ENCODE results near the gene IGF2R.
"Not testable (repeated sequence)": the region's sequence is repeated elsewhere in the genome, so short reads cannot be mapped to it uniquely, and the experiment has no call there.

Gene IGF2R

DNA sequence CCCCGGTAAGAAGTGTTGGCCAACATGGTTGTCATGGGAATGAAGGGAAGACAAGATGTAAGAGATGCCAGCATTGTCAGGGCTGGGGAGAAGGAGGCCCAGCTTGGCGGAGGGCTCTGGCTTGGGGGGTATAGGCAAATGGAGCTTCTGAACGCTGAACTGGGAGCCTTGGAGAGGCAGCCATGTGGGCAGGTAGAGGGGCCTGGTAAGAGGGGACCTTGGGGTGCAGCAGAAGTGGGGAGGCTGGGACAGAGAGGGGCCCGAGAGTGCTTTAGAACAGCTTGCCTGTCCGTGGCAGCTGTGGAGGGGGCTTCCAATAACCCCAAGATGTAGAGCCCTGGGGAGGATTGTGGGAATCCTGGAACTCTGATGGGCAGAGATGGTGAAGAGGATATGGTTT lies 155.7 kb downstream of the IGF2R start:
- no peak for DNase-seq (ENCODE audit: low read depth)

DNA sequence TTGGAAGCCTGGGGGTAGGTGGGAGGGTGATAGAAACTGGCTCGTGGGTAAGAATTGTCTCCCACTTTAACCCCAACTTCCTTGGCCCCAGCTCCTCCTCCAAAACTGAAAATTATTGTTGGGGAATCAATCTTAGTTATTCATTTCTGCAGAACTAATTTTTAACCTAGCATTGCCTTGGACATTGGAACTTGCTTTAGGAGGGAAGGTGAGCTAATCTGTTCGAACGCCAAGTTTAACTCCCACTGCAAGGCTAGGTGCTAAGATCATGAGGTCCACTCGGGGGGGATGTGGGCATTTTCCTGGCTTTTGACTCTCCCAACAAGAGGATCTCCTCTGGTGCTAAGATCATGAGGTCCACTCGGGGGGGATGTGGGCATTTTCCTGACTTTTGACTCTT lies 156.2 kb downstream of the IGF2R start:
- DNase-seq (ENCODE audit: low read depth): not testable (repeated sequence)

DNA sequence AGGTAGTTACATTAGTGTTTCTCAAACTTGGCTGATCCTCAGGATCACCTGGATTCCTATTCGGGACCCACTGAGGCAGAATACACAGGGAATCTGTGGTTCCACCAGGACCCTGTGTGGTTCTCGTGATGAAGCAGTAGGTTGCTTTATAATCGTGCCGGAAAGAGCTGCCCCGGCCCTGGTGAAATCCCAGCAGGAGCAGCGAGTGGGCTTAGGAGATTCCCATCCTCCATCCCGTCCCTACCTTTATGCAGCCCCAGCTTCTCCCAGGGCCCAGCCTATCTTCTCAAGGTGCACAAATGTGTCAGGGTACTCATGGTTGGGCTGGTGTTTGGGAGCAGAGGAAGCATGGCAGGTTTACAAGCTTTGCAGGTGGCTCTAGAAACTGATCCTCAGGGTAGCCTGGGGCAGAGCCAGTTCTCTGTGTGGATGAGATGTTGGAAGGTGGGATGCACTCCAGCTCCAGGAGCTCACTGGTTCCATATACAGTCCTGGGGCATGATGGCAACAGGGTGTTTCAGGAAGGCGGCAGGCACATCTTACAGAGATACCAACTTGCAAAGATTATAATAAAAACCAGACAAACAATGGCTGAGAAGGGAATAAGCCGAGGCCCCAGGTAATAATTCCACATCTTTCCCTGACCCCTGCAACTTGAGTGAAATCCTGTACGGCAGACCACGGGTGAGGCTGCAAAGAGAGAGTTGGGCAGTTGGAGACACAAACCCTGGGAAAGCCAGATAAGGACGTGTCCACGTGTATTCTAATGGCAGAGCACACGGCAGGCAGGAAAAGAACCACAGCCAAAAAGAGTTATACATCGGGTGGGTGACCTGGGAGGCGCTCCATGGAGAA lies 158.6 kb downstream of the IGF2R start:
- no peak for DNase-seq (ENCODE audit: low read depth)

DNA sequence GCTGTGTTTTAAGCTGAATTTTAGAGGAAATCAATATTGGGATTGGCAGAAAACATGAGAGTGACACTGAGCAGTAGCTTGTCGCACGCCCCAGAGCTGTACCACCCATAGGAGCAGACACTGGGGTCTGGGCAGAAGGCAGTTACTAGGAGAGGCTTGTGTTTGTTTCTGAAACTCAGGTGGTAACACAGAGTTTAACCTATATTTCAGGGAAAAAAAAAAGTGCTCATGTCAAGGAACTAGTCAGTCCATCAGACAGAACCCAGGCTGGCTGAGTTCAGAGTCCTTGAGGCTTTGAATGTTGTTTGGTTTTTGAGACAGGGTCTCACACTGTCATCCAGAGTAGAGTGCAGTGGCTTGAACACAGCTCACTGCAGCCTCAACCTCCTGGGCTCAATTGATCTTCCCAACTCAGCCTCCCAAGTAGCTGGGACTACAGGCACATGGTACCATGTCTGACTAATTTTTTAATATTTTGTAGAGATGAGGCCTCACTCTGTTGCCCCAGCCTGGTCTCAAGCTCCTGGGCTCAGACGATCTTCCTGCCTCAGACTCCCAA lies 159.3 kb downstream of the IGF2R start:
- no peak for DNase-seq (ENCODE audit: low read depth)

DNA sequence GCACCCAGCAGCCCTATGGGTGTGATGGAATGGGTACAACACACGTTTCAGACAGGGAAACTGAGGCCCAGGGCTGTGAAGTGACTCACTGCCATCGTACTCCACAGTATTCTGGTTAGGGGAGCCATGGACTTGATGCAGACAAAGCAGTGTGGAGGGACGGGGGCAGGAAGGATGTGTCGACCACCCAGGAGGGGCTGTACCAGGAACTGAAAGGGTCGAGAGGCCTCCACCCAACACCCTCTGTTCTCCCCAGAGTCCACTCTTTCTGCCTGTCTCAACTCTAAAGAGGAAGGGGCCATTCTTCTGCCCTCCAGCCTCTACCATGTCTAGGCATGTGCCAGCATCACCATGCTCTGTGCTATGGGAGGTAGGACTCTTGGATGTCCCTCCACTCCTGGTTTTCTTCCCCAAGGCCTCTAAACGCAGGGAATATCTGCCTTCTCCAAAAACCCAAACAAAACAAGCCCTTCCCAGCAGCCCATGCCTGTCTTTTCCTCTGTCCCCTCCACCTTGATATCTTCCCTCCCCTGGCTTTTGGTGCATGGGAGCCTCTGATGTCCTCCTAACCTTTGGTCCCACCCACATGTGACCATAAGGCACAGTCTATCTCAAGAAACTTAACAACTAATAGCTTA lies 160.1 kb downstream of the IGF2R start:
- DNase-seq (ENCODE audit: low read depth): no peak

DNA sequence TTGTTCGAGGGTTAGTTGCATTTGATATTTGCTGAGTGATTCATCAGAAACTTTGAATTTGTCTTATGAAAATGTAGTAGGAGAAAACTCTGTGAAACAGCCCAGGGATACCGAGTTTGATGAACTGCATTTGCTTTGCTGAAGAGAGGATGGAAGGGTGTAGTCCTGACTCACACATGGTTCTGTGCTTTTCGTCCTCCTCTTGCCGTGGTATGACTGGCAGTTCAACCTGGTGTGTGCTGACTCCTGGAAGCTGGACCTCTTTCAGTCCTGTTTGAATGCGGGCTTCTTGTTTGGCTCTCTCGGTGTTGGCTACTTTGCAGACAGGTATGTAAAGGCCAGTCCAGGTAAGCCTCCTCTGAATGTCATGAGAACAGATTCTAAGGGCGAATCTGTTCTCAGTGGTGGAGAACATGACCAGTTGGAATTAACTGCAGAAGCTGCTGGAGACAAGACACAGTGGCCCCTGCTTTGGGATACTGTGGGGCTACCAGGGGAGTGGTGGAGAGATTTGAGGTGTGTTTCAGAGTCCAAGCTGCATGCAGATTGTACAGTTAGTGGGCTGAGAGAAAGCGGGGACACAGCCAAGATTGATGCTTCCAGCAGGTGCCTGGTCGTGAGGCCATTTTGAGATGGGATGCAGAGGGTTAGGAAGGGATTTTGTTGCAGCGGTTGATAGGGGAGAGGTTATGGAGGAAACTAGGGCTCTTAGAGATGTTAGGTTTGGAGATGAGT lies 161.2 kb downstream of the IGF2R start:
- no peak for DNase-seq (ENCODE audit: low read depth)

DNA sequence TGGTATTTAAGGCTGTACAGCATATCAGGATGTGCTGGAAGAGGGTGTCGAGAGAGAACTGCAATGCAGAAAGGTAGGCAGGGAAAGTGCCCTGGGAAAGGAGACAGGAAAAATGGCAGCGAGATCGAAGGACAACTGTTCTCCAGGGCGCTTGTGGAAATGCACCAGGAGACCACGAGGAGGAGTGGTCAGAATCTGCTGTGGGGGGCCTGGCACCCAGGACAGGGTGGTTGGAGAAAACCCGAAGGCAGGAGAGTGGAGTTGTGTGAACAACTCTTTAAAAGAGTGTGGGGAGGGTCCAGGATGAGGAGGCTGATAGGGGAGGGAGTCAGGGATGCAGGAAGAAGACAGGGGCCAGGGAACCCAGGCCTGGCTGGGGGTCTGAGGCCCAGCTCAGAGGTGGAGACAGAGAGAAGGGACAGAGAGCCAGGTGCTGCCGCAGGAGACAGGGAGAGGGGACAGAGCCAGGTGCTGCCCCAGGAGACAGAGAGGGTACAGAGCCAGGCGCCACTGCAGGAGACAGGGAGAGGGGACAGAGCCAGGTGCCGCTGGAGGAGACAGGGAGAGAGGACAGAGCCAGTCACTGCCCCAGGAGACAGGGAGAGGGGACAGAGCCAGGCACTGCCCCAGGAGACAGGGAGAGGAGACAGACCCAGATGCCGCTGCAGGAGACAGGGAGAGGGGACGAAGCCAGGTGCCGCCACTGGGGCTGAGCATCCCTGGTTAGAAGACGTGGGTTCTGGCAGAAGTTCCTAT lies 162.0 kb downstream of the IGF2R start:
- DNase-seq (ENCODE audit: low read depth): no peak

DNA sequence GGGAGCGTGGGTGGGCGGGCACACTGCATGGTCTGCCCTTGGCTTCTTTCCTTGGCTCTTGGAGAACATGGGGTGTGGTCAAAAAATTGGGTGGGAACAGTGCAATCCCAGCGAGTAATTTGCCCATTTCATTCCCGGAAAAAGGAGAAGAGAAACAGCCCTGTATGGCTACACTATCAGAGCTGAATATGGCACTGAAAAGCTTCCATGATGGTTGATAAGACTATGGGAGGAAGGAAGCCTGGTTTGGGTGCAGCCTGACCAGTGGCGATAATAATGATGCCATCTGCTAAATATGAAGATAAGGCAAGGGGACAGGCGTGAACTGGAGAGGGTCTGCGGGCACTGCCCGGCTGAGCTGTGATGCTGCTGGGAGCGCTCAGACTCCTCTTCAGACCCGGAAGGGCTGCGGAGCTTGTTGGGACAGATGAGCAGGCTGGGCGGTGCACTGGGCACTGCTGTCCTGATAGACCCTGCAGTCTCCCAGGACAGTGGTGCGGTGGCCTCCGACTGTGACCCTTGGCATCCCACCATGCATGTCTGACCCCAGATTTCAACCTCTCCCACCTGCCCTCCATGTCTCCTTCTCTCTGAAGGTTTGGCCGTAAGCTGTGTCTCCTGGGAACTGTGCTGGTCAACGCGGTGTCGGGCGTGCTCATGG lies 162.9 kb downstream of the IGF2R start:
- DNase-seq (ENCODE audit: low read depth): no peak

DNA sequence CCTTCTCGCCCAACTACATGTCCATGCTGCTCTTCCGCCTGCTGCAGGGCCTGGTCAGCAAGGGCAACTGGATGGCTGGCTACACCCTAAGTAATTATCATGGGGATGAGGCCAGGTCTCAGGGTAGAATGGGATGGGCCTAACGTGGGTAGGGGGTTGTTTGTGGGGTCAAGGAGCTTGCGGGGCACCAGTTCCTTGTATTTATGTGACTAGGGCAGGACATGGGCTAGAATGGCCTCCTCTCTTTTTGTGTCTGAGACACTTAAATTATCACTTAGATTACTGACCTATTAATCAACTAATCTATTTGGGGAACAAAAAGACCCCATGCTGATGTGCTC lies 163.4 kb downstream of the IGF2R start:
- no peak for DNase-seq (ENCODE audit: low read depth)

DNA sequence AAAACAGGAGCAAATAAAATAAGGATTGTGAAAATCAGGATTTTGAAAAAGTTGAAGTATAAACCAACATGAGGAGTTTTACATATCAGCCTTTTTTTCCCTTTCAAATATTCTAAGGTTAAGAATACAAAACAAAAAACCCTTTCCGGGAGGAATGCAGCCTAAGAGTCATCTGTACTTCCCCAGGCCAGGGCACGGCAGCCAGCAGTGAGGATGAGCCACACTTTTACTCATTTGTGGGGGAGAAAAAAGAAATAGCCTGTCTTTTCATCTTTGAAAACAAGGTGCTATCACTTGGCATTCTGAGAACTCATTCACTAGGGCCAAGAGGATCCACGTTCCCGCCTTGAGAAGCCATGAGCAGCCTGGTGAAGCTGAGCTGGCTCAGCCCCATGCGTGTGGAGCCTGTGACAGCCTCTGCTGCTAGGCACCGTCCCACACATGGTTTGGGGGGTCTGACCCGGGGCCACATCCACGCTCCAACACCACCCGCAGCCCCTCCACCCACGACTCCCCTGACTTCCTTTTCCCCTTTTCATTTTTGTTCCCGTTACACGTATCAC lies 164.0 kb downstream of the IGF2R start:
- DNase-seq (ENCODE audit: low read depth): no peak

DNA sequence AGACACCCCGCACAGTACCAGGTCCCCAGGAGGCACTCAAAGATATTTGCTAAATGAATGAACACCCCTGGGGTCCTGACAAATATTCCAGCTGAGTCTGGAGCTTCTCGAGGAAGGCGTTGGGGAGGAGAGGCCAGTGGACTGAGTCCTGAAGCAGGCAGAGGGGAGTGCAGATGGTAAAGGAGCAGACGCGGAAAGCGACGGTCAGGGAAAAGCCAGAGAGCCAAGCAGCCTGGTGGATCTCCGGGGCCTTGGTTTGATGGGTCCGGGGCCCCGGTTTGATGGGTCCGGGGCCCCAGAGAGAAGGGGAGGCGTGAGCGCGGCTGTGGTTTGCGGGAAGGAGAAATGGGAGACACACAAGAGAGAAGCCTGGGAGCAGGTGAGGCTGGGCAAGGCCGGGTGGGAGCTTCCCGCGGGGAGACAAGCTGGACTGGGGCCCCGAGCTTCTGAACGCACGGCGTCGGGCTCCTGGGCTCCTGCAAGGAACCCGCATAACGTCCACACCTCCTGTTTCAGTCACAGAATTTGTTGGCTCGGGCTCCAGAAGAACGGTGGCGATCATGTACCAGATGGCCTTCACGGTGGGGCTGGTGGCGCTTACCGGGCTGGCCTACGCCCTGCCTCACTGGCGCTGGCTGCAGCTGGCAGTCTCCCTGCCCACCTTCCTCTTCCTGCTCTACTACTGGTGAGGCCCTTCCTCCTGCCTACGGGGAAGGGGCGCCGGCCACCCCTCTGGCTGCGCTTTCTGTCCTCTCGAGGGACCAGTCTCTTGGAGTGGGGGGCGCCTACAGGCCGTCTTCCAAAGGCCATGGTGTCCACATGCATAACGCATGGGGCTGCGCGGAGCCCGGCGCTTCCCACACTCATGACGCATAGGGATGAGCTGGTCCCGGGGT lies 164.8 kb downstream of the IGF2R start:
- DNase-seq (ENCODE audit: low read depth): no peak

DNA sequence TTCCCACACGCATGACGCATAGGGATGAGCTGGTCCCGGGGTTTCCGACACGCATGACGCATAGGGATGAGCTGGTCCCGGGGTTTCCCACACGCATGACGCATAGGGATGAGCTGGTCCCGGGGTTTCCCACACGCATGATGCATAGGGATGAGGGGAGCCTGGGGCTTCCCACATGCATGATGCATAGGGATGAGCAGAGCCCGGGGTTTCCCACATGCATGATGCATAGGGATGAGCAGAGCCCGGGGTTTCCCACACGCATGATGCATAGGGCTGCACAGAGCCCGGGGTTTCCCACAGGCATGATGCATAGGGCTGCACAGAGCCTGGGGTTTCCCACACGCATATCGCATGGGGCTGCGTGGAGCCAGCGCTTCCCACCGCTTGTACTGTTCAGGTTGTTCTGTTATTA lies 165.5 kb downstream of the IGF2R start:
- not testable (repeated sequence) for DNase-seq (ENCODE audit: low read depth)

DNA sequence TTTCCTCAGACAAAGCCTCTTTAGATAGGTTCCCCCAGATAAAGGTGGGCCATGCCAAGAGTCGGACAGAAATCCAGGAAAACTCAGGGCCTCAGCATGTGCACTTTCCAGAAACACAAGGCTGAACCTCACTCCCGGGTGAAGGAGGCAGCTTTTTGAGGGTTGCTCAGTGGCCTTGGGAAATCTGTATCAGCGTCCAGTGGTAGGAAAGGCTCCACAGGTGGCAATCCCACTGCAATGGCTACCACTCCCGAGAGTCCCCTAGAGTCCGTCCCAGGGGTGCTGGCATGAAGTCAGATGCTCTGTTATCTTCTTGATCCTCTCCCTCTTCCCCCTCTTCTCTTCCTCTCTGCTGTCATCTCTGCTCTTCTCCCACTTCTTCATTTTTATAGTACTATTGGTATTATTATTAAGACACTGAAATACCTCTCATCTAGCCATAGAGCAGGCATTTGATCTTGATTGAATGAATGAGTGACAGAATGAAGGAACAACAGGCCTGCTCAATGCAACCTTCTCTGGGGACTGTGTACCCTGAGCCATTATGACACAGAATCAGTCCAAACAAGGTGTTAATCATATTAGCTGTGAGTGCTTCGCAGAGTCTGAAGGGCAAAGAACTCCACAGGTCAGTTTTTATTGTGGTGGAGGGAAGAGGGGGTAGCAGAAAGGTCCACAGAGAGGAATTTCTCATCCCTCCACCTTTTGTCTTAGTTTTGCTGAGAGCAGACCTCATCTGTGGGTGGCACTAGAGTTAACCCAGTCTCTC lies 166.1 kb downstream of the IGF2R start:
- no peak for DNase-seq (ENCODE audit: low read depth)

DNA sequence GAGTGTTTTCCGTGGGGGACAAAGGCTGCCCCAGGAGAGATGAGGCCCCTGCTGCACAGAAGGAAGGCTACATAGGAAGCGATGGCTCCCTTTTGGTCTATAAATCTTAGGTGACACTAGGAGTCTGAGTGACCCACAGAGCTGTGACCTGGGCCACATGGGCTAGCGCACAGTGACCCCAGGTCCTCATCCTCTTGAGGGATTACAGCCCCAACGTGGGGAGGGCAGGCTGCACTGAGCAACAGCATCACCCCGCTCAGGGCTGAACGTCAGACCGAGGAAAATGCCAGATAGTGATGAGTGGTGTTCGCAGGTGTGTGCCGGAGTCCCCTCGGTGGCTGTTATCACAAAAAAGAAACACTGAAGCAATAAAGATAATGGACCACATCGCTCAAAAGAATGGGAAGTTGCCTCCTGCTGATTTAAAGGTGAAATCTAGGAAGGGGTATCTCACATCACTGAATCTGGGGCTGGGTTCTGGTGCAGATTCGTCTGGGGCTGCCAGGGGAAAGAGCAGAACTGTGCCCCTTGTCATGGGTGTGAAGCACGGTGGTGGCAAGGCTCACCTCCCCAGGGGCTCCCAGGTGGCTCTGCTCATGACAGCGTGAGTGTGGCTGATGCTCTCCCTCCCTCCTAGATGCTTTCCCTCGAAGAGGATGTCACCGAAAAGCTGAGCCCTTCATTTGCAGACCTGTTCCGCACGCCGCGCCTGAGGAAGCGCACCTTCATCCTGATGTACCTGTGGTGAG lies 167.2 kb downstream of the IGF2R start:
- DNase-seq (ENCODE audit: low read depth): no peak

DNA sequence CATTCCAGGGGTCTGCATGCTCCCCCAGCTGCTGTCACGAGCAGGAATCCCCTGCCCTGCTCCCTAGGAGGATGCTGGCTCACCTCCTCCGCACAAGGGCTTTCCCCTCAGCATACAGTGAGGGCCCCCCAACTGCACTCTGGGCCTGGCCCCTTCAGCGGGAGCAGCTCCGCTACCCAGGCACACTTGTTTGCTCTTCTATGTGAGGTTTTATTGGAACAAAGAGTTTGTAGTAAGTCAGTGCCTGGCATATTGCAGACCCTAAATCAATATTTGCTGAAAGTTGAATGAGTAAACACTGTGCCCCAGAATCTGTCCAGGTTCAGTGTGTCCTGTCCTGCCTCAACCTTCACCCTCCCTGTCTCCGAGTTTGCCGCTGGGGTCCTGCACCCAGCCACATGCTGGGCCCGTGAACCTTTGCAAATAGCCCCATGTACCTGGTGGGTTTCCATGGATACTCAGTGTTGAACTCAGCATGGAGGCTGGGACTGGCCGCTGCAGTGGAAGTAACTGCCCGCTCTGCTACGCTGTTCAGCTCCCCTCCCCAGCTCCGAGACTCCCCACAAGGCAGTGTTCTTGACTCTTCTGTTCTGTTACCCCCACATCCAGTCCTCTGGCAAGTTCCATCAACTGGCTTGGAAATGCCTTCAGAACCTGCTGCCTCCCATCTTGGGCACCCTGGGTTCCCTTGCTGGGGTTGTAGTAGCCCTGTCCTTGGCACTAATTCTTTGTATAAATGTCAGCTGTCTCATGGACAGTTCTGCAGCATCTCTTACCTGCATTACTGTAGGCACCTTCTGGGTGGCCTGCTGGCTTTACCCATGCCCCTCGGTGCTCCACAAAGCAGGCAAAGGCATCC lies 168.5 kb downstream of the IGF2R start:
- no peak for DNase-seq (ENCODE audit: low read depth)

DNA sequence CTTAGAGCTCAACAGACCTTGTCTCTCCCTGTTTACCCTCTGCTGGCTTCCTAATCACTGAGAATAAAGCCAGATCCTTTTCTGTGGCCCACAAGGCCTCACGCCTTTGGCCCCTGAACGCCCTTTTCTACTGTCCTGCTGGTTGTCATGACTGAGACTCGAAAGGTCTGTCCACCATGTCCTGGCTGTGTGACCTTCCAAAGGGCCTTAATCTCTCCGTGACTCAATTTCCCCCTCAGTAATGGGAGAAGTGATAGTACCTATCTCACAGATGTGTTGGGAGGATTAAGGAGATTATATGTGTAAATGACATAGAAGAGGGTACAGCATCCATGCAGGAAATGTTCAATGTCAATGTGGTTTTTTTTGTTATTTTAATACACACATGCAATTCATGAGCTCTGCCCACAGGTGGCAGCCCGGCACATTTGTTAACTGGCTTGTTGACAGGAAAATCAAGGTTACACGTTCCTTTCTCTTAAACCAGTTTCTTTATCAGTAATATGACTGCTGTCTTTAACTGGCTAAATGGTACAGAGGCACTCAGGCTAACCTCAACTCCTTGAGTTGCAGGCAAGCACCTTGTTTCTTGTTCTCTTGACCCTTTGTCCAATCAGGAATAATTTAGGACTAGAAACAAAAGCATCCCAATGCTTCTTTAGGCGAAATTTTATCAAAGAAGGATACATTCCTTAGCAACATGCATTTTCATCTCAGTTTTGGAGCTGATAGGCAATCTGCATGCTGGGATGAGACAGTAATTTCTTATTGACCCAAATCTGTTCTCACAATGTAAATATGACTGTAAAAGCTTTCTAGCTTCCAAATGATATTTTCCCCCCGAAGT lies 169.3 kb downstream of the IGF2R start:
- DNase-seq (ENCODE audit: low read depth): peak; percentile 33

Data from HS-27A (cell line).